Omental fat pad (tissue), 4 donors: Measurements from ENCODE around the gene SYNPO. TPM values are rescaled to one million over a fixed set of nuclear protein-coding genes. Genes with fewer than 3 reads are reported as not detected.

Experiments used
- ATAC-seq: fragments of 150-250 bp; one replicate; pipeline ENCODE4 v1.9.1; 2016; ENCODE audit warnings: mild to moderate bottlenecking, moderate library complexity; ENCODE audit not compliant: low FRiP score
- DNase-seq: peaks from one replicate; pipeline ENCODE4 v3.0.0-alpha.2; 2019; ENCODE audit warnings: low spot score
- CTCF ChIP-seq, 3 donors: fragments of 450-650 bp; IDR thresholded peaks; one replicate each; pipeline ENCODE4 v1.5.1; 2016 to 2017; ENCODE audit warnings: antibody characterized with exemption in 3 of 3, mild to moderate bottlenecking in 3 of 3, moderate library complexity in 2 of 3
- total RNA-seq, 4 donors: library from RNA; depleted of rRNA; stranded (reverse); fragments of >200 nt; gene quantifications; one replicate each; pipeline ENCODE4 v1.1.0, GENCODE V29; 2016

SYNPO gene
- total RNA-seq, 4 donors from 2014 or later, result 12.2 to 43.6 (median 26.1) TPM

GRCh38 chr5:150636391-150637244, 3.8 kb upstream of the SYNPO start:
- peak; percentile 70 for DNase-seq
- no peak for TF ChIP-seq CTCF (IDR thresholded peaks at IDR 0.05)
- no peak for ATAC-seq

DNA sequence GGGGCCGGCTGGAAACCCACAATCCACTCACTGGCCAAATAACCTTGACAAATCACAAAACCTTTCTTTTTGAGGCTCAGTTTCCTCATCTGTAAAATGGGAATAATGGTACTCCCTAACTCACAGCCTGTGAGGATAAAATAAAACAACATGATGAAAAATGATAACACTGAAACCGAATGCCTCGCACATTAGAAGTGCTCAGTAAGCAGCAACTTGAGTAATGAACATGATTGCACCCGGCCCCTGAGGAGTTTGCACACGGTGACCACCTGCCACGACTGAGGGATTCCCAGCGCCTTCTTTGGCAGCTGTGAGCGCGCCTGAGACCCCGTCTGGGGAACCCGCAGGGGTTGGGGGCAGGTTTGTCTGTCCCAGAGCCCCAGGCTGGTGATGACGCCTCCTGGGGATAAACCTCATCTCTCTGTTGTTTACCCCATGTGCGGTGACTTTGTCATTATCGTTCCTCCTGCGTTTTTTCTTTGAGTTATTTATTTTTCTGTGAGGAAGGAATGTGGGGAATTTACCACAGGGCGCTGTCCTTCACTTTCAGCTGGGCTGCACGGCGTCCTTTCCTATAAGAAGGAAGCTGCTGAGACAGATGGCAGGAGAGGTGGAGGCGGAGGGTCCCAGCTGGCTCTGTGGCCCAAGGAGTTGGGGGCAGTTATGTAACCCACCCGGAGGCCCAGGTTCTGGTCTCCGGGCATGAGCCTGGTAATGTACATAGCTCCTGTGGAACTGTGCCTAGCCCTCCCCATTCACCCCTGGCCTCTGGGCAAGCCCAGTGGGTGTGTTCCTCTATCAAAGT, 3.0 kb upstream of the SYNPO start:
- TF ChIP-seq CTCF (IDR thresholded peaks at IDR 0.05), result no peak
- no peak for DNase-seq
- ATAC-seq, result no peak

GRCh38 chr5:150638053-150638444, 2.4 kb upstream of the SYNPO start:
- TF ChIP-seq CTCF (IDR thresholded peaks at IDR 0.05), result no peak
- ATAC-seq, result no peak
- no peak for DNase-seq

GRCh38 chr5:150638488-150639376, 1.7 kb upstream of the SYNPO start:
- ATAC-seq (no peak), DNase-seq (no peak)
- TF ChIP-seq CTCF (IDR thresholded peaks at IDR 0.05), result no peak

GRCh38 chr5:150639377-150639692, 1.1 kb upstream of the SYNPO start:
- DNase-seq, result no peak
- ATAC-seq, result no peak
- no peak for TF ChIP-seq CTCF (IDR thresholded peaks at IDR 0.05)

- no peak for TF ChIP-seq CTCF (IDR thresholded peaks at IDR 0.05)
- ATAC-seq (no peak), DNase-seq (no peak)
Measured at GRCh38 chr5:150639751-150640150, 709 bp upstream of the SYNPO start.
